Astrocyte (in vitro differentiated cells and primary cell): ENCODE results near the gene SLC9A6. TPM values are rescaled to one million over a fixed set of nuclear protein-coding genes. Genes with fewer than 3 reads are reported as not detected.

Experiments used
- DNase-seq: peaks from one replicate; pipeline ENCODE4 v3.0.0-alpha.2; 2010; ENCODE audit warnings: low read depth
- FAIRE-seq: peaks from 2 replicates; lab custom pipeline; 2011; peaks lifted over from hg19 to GRCh38; lab: Jason Lieb, UNC
- H2AFZ ChIP-seq: 2 replicates; pipeline ENCODE4 v1.6.0; 2012; ENCODE audit warnings: low read depth, low read length, inconsistent platforms
- H3K27ac ChIP-seq: 2 replicates; pipeline ENCODE4 v1.5.1; 2011; ENCODE audit warnings: low read depth, low read length, inconsistent platforms
- H3K27me3 ChIP-seq: 2 replicates; pipeline ENCODE4 v1.6.0; 2011; ENCODE audit warnings: low read length, inconsistent platforms; ENCODE audit not compliant: insufficient read depth
- H3K36me3 ChIP-seq: 2 replicates; pipeline ENCODE4 v1.5.1; 2011; ENCODE audit warnings: low read length, inconsistent platforms; ENCODE audit not compliant: insufficient read depth
- H3K4me1 ChIP-seq: 2 replicates; pipeline ENCODE4 v1.5.1; 2011; ENCODE audit warnings: low read length, inconsistent platforms; ENCODE audit not compliant: insufficient read depth
- H3K4me2 ChIP-seq: 2 replicates; pipeline ENCODE4 v1.6.0; 2012; ENCODE audit warnings: low read length, inconsistent platforms
- H3K4me3 ChIP-seq: 2 replicates; pipeline ENCODE4 v1.5.1; 2011; ENCODE audit warnings: low read depth, mild to moderate bottlenecking, low read length, inconsistent platforms; ENCODE audit not compliant: insufficient read depth
- H3K79me2 ChIP-seq: 2 replicates; pipeline ENCODE4 v1.6.0; 2012; ENCODE audit warnings: mild to moderate bottlenecking, low read length, inconsistent platforms; ENCODE audit not compliant: insufficient read depth
- H3K9ac ChIP-seq: 2 replicates; pipeline ENCODE4 v1.6.0; 2012; ENCODE audit warnings: mild to moderate bottlenecking, low read length, inconsistent platforms
- H3K9me3 ChIP-seq: 2 replicates; pipeline ENCODE4 v1.5.1; 2012; ENCODE audit warnings: low read depth, mild to moderate bottlenecking, low read length, inconsistent platforms; ENCODE audit not compliant: insufficient read depth
- H4K20me1 ChIP-seq: 2 replicates; pipeline ENCODE4 v1.6.0; 2012; ENCODE audit warnings: low read length, inconsistent platforms; ENCODE audit not compliant: insufficient read depth
- H3K27ac Mint-ChIP-seq: one replicate; pipeline ENCODE4 v1.8.0; 2021; ENCODE audit warnings: mild to moderate bottlenecking, mixed read lengths; ENCODE audit not compliant: unreplicated experiment
- H3K27me3 Mint-ChIP-seq: one replicate; pipeline ENCODE4 v1.8.0; 2021; ENCODE audit warnings: low read depth, mixed read lengths; ENCODE audit not compliant: unreplicated experiment
- H3K36me3 Mint-ChIP-seq: one replicate; pipeline ENCODE4 v1.8.0; 2021; ENCODE audit warnings: low read depth, mixed read lengths; ENCODE audit not compliant: unreplicated experiment
- H3K4me1 Mint-ChIP-seq: one replicate; pipeline ENCODE4 v1.8.0; 2021; ENCODE audit warnings: low read depth, mixed read lengths; ENCODE audit not compliant: unreplicated experiment
- H3K4me3 Mint-ChIP-seq: one replicate; pipeline ENCODE4 v1.8.0; 2021; ENCODE audit warnings: mild to moderate bottlenecking, moderate library complexity, mixed read lengths; ENCODE audit not compliant: unreplicated experiment
- H3K9me3 Mint-ChIP-seq: one replicate; pipeline ENCODE4 v1.8.0; 2021; ENCODE audit warnings: mild to moderate bottlenecking, mixed read lengths; ENCODE audit not compliant: unreplicated experiment
- EZH2 ChIP-seq: IDR thresholded peaks from 2 replicates; pipeline ENCODE4 v1.6.1; 2012; ENCODE audit warnings: mild to moderate bottlenecking, low read length, inconsistent platforms; ENCODE audit not compliant: insufficient read depth
- total RNA-seq: library from RNA; stranded (reverse); gene quantifications from 2 replicates; pipeline ENCODE4 v1.2.1, GENCODE V29; 2021
- TF ChIP-seq, protein P1 (sequence below): IDR thresholded peaks from 2 replicates; pipeline ENCODE4 v1.5.1; 2011; ENCODE audit warnings: low read depth, mild to moderate bottlenecking, inconsistent platforms, low read length, moderate library complexity; ENCODE audit not compliant: insufficient read depth

Gene SLC9A6
- total RNA-seq, 1 donor from 2014 or later, result 12.8 TPM

DNA sequence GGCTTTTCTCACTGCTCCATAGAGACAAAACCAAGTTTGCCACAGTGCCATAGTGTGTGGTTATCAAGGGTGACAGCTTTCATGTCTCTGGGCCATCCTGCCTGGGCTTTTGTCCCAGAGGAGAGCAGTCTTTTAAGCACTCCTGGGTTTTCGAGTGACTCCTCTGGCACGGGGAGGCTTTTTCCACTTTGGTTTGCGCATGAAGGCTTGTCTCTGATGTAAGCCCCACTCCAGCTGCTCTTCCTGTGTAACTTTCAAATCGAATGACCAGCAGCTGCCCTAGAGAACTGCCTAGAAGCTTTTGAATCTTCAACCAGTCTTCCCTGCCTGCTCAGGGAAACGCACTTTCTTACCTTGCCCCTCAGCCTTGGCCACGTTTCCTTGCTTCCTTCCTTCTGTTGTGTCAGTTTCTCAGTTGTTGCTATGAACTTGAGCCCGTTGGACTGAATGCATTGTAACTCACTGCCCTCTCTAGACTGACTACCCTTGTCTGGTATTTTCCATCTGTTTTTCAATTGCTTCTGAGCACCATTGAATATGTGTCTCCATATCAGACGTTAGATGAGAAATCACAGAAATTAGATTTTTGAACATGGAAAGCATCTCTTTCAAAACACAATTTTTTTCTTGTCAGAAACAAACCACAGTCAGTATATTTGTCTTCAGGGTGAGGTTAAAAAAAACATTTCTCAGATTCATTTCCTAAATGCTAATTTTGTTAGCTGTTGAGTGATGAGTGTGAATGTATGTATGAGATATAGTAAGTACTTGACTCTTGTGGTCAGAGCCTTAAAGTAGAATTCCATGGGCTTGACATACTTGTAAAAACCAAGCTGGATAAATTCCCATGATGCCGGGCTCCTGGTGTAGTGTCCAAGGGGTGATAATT lies 45.3 kb downstream of the SLC9A6 start:
- peak overlapping the region; percentile 92 for H3K27ac ChIP-seq
- TF ChIP-seq EZH2, result no peak
- TF ChIP-seq, protein P1, sequence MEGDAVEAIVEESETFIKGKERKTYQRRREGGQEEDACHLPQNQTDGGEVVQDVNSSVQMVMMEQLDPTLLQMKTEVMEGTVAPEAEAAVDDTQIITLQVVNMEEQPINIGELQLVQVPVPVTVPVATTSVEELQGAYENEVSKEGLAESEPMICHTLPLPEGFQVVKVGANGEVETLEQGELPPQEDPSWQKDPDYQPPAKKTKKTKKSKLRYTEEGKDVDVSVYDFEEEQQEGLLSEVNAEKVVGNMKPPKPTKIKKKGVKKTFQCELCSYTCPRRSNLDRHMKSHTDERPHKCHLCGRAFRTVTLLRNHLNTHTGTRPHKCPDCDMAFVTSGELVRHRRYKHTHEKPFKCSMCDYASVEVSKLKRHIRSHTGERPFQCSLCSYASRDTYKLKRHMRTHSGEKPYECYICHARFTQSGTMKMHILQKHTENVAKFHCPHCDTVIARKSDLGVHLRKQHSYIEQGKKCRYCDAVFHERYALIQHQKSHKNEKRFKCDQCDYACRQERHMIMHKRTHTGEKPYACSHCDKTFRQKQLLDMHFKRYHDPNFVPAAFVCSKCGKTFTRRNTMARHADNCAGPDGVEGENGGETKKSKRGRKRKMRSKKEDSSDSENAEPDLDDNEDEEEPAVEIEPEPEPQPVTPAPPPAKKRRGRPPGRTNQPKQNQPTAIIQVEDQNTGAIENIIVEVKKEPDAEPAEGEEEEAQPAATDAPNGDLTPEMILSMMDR, result no peak
- H3K9me3 ChIP-seq, result no peaks in the 10 kb centered on the region
- DNase-seq, result peak; percentile 93
- peak; percentile 98 for FAIRE-seq
- H3K4me1 ChIP-seq, result peaks cover 17% of the 10 kb centered on the region
- H2AFZ ChIP-seq, result no peak overlapping the region
- Mint-ChIP-seq H3K27me3 (no peaks in the 10 kb centered on the region), H3K36me3 (no peaks in the 10 kb centered on the region), H3K27ac (peak overlapping the region; percentile 82), H3K4me3 (peak overlapping the region; percentile 45), H3K9me3 (no peaks in the 10 kb centered on the region), H3K4me1 (peaks cover 13% of the 10 kb centered on the region)
- no peak overlapping the region for H3K4me3 ChIP-seq
- H4K20me1 ChIP-seq, result no peaks in the 10 kb centered on the region
- no peaks in the 10 kb centered on the region for H3K27me3 ChIP-seq
- H3K9ac ChIP-seq, result peak overlapping the region; percentile 88
- H3K4me2 ChIP-seq, result peak overlapping the region; percentile 76
- H3K79me2 ChIP-seq, result no peaks in the 10 kb centered on the region
- no peaks in the 10 kb centered on the region for H3K36me3 ChIP-seq

DNA sequence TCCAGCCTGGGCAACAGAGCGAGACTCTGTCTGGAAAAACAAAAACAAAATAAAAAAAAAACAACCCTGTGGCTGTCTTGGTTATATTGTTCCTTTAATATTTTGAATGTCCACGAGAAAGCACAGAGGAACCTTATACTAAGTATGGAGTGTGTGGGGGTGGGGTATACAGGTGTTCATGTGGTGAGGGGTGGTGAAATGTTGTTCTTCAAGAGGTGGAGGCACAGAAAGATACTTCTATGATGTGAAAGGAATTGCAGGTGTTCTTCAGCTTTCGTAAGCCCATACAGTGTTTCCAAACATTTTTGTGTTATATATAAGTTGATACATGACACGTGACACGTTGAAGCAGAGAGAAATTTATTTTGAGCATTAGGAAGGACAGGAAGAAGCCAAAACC lies 46.4 kb downstream of the SLC9A6 start:
- H3K27me3 ChIP-seq, result no peaks in the 10 kb centered on the region
- H3K9ac ChIP-seq, result peak overlapping the region; percentile 88
- Mint-ChIP-seq H3K27me3 (no peaks in the 10 kb centered on the region), H3K36me3 (no peaks in the 10 kb centered on the region), H3K4me3 (no peak overlapping the region), H3K27ac (no peak overlapping the region), H3K4me1 (peaks cover 13% of the 10 kb centered on the region), H3K9me3 (no peaks in the 10 kb centered on the region)
- H3K4me1 ChIP-seq, result peaks cover 17% of the 10 kb centered on the region
- DNase-seq (no peak), FAIRE-seq (no peak)
- H4K20me1 ChIP-seq, result no peaks in the 10 kb centered on the region
- H3K4me3 ChIP-seq, result no peak overlapping the region
- H3K27ac ChIP-seq, result peak overlapping the region; percentile 92
- H3K36me3 ChIP-seq, result no peaks in the 10 kb centered on the region
- no peaks in the 10 kb centered on the region for H3K79me2 ChIP-seq
- H3K9me3 ChIP-seq, result no peaks in the 10 kb centered on the region
- no peak for TF ChIP-seq EZH2
- TF ChIP-seq, protein P1, result no peak
- H3K4me2 ChIP-seq, result no peak overlapping the region
- H2AFZ ChIP-seq, result no peak overlapping the region

DNA sequence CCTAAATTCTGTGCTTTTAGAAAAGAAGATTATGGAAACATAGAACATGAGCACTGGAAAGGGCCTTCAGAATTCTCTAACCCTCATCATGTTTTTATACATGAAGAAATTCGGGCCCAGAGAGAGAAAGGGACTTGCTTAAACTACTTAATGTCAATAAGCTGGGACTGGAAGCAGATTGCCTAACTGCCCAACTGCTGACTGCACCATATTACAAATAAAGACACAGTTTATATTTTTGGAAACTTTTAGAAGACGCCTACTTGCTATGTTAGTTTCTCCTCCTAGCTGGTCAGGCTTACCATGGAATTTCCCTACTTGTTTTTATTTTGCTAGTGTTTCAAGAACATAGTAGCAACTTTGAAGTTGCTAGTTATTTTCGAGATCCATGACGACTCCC lies 47.1 kb downstream of the SLC9A6 start:
- peak; percentile 52 for FAIRE-seq
- H3K4me3 ChIP-seq, result no peak overlapping the region
- H4K20me1 ChIP-seq, result no peaks in the 10 kb centered on the region
- Mint-ChIP-seq H3K27me3 (no peaks in the 10 kb centered on the region), H3K4me1 (peaks cover 13% of the 10 kb centered on the region), H3K36me3 (no peaks in the 10 kb centered on the region), H3K27ac (no peak overlapping the region), H3K9me3 (no peaks in the 10 kb centered on the region), H3K4me3 (no peak overlapping the region)
- DNase-seq, result no peak
- no peak overlapping the region for H3K27ac ChIP-seq
- no peak overlapping the region for H3K9ac ChIP-seq
- no peaks in the 10 kb centered on the region for H3K79me2 ChIP-seq
- no peak overlapping the region for H2AFZ ChIP-seq
- H3K4me2 ChIP-seq, result no peak overlapping the region
- H3K27me3 ChIP-seq, result no peaks in the 10 kb centered on the region
- H3K9me3 ChIP-seq, result no peaks in the 10 kb centered on the region
- TF ChIP-seq, protein P1, result no peak
- TF ChIP-seq EZH2, result no peak
- H3K4me1 ChIP-seq, result peaks cover 17% of the 10 kb centered on the region
- no peaks in the 10 kb centered on the region for H3K36me3 ChIP-seq
